Hindlimb muscle (tissue), 1 donor: ENCODE measurements around the gene HFM1. TPM values are rescaled to one million over a fixed set of nuclear protein-coding genes. Genes with fewer than 3 reads are reported as not detected.
"Not testable (repeated sequence)": the region's sequence is repeated elsewhere in the genome, so short reads cannot be mapped to it uniquely, and the experiment has no call there.

Source experiments
- DNase-seq: peaks from one replicate; pipeline ENCODE4 v3.0.0-alpha.2; 2013
- polyA plus RNA-seq: library from polyadenylated mRNA; unstranded; fragments of 120-200 nt; gene quantifications from one replicate; pipeline ENCODE4 v1.2.1, GENCODE V29; 2013; ENCODE audit not compliant: insufficient read length

The HFM1 gene
- polyA plus RNA-seq: 1.8 TPM

DNA sequence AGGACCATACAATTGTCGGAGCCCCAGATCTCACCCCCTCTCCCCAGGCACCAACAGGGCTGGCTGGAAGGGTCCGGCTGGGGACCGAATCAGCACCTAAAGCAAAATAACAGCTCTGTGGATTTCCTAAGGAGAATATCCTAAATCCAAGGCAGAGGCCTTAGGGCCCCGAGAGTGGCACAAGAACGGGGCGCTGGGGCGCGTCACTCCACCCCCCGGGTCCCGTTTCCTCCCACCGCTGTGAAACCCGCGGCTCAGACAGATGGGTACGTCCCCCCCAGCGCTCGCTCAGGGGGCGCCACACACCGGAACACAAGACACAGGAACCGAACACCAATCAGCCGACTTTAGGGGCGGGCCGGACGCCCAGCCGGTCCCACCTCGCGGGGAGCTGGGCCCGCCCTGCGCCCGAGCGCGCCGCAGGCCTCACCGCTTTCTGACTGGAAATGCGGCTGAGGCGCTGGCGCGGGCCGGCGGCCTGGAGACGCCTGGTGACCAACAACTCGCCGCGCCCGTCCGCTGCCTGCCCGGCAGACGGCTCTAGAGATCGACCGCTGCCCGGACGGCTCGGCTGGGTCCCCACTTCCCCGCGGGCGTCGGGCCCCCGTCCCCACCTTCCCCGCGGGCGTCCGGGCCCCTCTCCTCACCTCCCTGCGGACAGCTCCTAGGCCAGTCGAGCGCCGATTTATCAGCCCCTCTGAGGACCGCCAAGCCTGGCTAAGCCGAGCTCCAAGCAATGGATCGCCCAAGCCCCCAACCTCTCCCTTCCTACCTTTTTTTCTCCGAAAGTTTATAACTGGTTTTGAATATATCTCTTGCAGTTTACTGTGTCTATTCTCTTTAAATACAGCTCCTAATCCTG, at the start of gene HFM1:
HFM1 (minus strand) TSS at position 687 of the 862 bp plus-strand sequence. CDS start 3,755 bp downstream, outside the sequence.
- peak; percentile 74 for DNase-seq

DNA sequence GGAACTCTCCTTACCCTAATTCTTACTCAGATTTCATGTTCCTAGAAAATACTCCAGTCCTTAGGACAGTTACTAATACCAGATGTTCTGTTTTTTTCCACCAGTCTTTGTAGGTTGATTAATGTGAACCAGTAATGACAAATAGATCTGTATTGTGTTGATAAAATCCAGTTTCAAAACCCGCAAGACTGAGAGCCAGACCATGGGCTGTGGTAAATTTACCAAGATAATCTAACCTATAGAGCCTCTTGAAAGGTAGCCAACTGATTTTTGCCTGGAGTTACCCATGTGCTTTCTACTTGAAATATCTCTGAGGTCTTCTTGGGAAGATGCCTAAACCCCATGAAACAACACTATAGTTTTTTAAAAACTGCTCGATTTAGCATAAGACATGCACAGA, 49.5 kb upstream of the HFM1 start:
- DNase-seq: no peak

DNA sequence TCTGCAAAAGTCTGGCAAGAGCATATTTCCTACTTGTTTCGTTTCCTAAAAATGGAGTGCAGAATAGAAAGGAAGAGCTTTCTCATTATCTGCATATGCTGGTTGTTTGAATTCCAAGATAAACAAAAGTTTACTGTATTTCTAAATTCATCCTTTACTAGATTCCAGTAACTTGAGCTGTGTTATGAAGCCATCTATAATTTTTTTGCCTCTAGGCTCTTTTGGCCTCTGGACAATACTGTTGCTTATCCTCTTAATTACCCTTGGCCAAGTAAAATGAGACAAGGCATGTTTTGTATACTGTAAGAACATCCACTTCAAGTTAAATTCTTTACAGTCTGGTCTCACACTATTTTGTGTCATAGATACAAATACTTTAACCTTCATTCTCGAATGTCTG, 45.6 kb upstream of the HFM1 start:
- DNase-seq: no peak

DNA sequence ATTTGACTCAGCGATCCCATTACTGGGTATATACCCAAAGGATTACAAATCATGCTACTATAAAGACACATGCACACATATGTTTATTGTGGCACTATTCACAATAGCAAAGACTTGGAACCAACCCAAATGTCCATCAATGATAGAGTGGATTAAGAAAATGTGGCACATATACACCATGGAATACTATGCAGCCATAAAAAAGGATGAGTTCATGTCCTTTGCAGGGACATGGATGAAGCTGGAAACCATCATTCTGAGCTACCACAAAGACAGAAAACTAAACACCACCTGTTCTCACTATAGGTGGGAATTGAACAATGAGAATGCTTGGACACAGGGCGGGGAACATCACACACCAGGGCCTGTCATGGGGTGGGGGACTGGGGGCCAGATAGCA, 43.1 kb upstream of the HFM1 start:
- DNase-seq: not testable (repeated sequence)

DNA sequence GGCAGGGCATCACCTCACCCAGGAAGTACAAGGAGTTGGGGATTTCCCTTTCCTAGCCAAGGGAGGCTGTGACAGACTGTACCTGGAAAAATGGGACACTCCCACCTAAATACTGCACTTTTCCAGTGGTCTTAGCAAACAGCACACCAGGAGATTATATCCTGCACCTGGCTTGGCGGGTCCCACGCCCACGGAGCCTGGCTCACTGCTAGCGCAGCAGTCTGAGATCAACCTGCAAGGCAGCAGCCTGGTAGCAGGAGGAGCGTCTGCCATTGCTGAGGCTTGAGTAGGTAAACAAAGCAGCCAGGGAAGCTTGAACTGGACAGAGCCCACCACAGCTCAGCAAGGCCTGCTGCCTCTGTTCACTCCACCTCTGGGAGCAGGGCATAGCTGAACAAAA, 37.3 kb upstream of the HFM1 start:
- not testable (repeated sequence) for DNase-seq

DNA sequence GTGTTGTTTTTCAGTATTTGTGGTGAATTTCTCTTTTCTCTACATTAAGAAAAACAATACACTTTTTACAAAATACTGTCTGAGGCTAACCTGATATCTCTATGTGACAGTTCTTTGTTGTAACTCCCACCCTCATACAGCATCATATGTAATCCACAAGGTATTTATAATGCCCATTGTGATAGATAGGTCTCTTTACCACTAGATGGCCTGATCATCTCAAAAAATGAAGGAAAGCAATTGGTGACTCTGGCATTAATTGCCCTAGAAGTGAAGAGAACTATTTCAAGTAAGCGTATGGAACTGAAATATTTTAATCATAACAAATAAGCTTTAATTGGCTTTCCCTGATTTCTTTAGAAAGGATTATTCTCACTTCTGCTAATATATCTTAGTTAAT, 36.2 kb upstream of the HFM1 start:
- no peak for DNase-seq

DNA sequence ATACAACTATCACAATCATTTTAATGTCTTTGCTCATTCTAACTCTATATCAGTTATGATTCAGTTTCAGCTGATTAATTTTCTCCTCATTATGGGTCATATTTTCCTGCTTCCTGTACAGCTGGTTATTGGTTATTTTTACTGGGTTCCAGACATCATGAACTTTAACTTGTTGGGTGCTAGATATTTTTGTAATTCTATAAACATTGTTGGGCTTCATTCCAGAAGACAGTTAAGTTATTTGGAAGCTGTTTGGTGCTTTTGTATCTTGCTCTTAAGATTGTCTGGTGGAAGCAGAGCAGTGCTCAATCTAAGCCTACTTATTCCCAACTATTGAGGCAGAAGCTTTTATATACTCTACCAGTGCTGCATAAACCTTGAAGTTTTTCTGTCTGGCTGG, 34.4 kb upstream of the HFM1 start:
- no peak for DNase-seq

- DNase-seq: no peak
Measured at GRCh38 chr1:91428182-91428798, 23.7 kb upstream of the HFM1 start.

- DNase-seq: no peak
Measured at GRCh38 chr1:91427741-91428140, 23.1 kb upstream of the HFM1 start.

GRCh38 chr1:91422523-91422922, 17.9 kb upstream of the HFM1 start:
- DNase-seq: not testable (repeated sequence)

- DNase-seq: no peak
Measured at GRCh38 chr1:91412371-91412770, 7.7 kb upstream of the HFM1 start.

GRCh38 chr1:91406773-91407389, 2.2 kb upstream of the HFM1 start:
- DNase-seq: no peak

GRCh38 chr1:91402023-91402422, 2.6 kb downstream of the HFM1 start:
- DNase-seq: no peak

GRCh38 chr1:91400133-91400725, 4.4 kb downstream of the HFM1 start:
- no peak for DNase-seq

DNA sequence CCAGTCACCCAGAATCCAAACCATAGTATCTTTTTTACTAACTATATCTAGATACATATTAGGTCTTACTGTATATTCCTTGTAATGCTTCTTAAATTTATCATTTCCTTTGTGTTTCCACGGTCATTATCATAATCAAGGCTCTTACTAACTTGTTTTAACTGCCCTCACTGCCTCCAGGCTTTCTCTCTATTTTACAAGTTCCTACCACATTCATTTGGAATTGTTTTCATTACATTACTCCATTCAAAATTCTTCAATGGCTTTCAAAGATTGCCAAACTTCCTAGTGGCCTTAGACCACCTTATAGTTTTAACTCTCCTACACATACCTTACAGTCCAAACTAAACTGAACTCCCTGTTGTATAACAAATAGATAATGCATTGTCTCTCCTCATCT, 6.3 kb downstream of the HFM1 start:
- DNase-seq: no peak

DNA sequence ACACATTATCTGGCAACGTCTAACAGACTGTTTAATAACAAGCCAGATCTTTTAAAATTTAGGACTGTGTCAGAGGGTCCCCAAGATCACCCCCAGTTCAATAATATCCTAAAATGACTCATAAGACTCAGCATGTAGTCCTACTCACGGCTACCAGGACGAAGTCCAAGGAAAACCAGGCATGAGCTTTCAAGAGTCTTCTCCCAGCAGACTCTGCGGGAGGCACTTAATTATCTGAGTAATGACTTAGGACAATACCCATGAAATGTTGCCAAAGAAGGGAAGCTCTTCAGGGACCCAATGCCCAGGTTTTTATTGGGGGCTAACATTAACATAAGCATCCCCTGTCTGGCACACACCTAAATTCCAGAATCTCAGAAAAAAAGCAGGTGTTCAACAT, 7.0 kb downstream of the HFM1 start:
- DNase-seq: no peak

DNA sequence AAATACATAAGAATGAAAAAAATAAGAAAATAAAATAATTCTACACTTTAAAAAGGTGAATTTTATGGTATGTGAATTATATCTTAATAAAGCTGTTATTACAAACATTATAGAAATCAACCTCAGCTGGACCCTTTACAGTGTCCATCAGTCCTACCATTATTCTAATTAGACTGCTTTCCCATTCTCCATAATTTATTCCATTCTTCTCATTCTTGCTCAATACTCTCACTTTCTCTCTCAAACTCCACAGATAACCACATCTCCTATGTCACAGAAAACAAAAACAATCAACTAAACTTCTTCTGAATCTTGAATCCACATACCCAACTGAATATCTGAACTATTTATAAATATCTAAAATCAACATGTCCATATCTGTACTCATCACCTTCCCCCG, 11.6 kb downstream of the HFM1 start:
- DNase-seq: no peak

DNA sequence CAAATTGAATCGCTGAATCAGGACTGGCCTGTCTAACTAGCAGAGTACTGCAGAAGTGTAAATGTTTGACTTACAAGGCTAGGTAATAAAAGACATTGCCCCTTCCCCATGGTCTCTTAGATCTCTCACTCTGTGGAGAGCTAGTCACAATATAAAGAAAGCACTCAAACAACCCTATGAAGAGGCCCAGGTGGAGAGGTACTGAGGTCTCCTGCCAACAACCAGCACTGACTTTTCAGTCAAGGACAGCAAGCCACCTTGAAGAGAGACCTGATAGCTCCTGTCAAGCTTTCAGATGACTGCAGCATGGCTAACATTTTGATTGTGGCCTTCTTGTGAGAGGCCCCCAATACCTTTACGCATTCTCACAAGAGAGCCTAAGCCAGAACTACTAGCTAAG, 18.5 kb downstream of the HFM1 start:
- DNase-seq: no peak

GRCh38 chr1:91383456-91383855, 21.2 kb downstream of the HFM1 start:
- DNase-seq: no peak

GRCh38 chr1:91381844-91382243, 22.8 kb downstream of the HFM1 start:
- no peak for DNase-seq

GRCh38 chr1:91374086-91374485, 30.6 kb downstream of the HFM1 start:
- no peak for DNase-seq

GRCh38 chr1:91372230-91372629, 32.4 kb downstream of the HFM1 start:
- not testable (repeated sequence) for DNase-seq

DNA sequence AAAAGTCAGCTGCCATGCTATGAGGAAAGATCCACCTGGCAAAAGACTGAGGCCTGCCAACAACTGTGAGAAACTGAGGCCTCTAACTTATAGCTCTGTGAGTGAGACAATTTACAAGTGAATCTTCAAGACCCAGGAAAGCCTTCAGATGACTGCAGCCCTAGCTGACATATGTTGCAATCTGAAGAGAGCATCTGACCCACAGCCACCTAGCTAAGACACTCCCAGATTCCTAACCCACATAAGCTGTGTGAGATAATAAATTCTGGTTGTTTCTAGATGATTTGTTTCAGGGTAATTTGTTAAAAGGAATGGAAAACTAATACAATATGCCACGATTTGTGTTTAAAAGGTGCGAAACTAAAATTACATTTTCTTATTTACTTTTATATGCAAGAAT, 55.1 kb downstream of the HFM1 start:
- DNase-seq: no peak
